Spleen (tissue), 11 donors: ENCODE measurements around the gene PTPN22. TPM values are rescaled to one million over a fixed set of nuclear protein-coding genes. Genes with fewer than 3 reads are reported as not detected.

ENCODE experiments used
- DNase-seq: peaks from one replicate; pipeline ENCODE4 v3.0.0-alpha.2; 2020
- H3K27ac ChIP-seq, 8 donors: fragments of 200-600 bp; sonication (generic) in 7 of 8; 1 replicate in 4 of 8; 2 replicates in 4 of 8; pipeline versions ENCODE4 v1.5.0 to v1.8.0; 2016 to 2021; ENCODE audit warnings: inconsistent platforms in 4 of 8, mild to moderate bottlenecking in 4 of 8, moderate library complexity in 1 of 8
- H3K27me3 ChIP-seq, 7 donors: fragments of 200-600 bp; sonication (generic) in 6 of 7; replicated peaks in 1 of 7; 1 replicate in 4 of 7; 2 replicates in 3 of 7; pipeline versions ENCODE4 v1.5.0 to v1.8.0; 2016 to 2021; ENCODE audit warnings: inconsistent platforms in 3 of 7, mild to moderate bottlenecking in 1 of 7
- H3K36me3 ChIP-seq, 6 donors: fragments of 200-600 bp; sonication (generic) in 5 of 6; 1 replicate in 4 of 6; 2 replicates in 2 of 6; pipeline versions ENCODE4 v1.5.0 to v1.8.0; 2016 to 2021; ENCODE audit warnings: inconsistent platforms in 2 of 6
- H3K4me1 ChIP-seq, 6 donors: fragments of 200-600 bp; sonication (generic) in 5 of 6; 1 replicate in 3 of 6; 2 replicates in 3 of 6; pipeline versions ENCODE4 v1.5.0 to v1.8.0; 2016 to 2021; ENCODE audit warnings: inconsistent platforms in 3 of 6
- H3K4me3 ChIP-seq, 8 donors: fragments of 200-600 bp; sonication (generic) in 7 of 8; 1 replicate in 4 of 8; 2 replicates in 4 of 8; pipeline versions ENCODE4 v1.5.0 to v1.8.0; 2016 to 2021; ENCODE audit warnings: inconsistent platforms in 4 of 8, mild to moderate bottlenecking in 4 of 8, moderate library complexity in 2 of 8
- H3K9me3 ChIP-seq, 8 donors: fragments of 200-600 bp; sonication (generic) in 7 of 8; 1 replicate in 4 of 8; 2 replicates in 4 of 8; pipeline versions ENCODE4 v1.5.0 to v1.8.0; 2016 to 2021; ENCODE audit warnings: inconsistent platforms in 4 of 8
- CTCF ChIP-seq, 11 experiments: fragments of 200-600 bp in 7 of 11; fragments of 450-650 bp in 4 of 11; sonication (generic) in 4 of 11; IDR thresholded peaks in 8 of 11; conservative IDR thresholded peaks in 3 of 11; 1 replicate in 7 of 11; 2 replicates in 4 of 11; pipeline versions ENCODE4 v1.4.0 to v1.8.0; 2016 to 2021; ENCODE audit warnings: antibody characterized with exemption in 11 of 11, inconsistent platforms in 4 of 11, mild to moderate bottlenecking in 1 of 11
- POLR2A ChIP-seq, 3 donors: fragments of 450-650 bp; IDR thresholded peaks; one replicate each; pipeline ENCODE4 v1.5.1; 2017; ENCODE audit warnings: antibody characterized with exemption in 3 of 3, mild to moderate bottlenecking in 1 of 3
- POLR2AphosphoS5 ChIP-seq, 3 donors: sonication (generic); formaldehyde crosslinking; IDR thresholded peaks; one replicate each; pipeline ENCODE4 v1.5.1; 2017; ENCODE audit warnings: antibody characterized with exemption in 3 of 3
- WGBS, 5 donors: extraction: QIAGEN DNeasy Blood & Tissue Kit in 3 of 5; methylation state at CpG; one replicate each; pipeline versions ENCODE4 v1.1.5 to v1.1.7; 2013 to 2018; 5-methylcytosine and 5-hydroxymethylcytosine counted together
- intact Hi-C: fragments of 100-400 bp; cut with DNase I; formaldehyde crosslinking; loops from one replicate; pipeline ENCODE4 v1.15.0; 2023; ENCODE audit warnings: low total_unique reads
- polyA plus RNA-seq, 3 donors: library from polyadenylated mRNA; stranded (reverse); fragments of 200-250 nt; gene quantifications; one replicate each; pipeline ENCODE4 v1.2.1, GENCODE V29; 2013
- total RNA-seq, 7 donors: library from RNA; depleted of rRNA in 3 of 7; stranded (reverse); fragments of >200 nt in 3 of 7; fragmentation: NEBNext Ultra II Directional in 4 of 7; extraction: Animal tissue kit (Norgen Biotek cat#: 25700) in 4 of 7; gene quantifications; one replicate each; pipeline versions ENCODE4 v1.1.0 to v1.2.1, GENCODE V29; 2016 to 2021
- donor health status: healthy with polysubstance abuse.
- donor health status: DM: no; HTN: no; CAD: no; lungs with moderate emphysema.
- donor health status: DM: no; HTN: no; CAD: no.
- donor health status: Bipolar disorder and iron deficiency.
- donor health status: healthy.
- donor health status: DM: no; HTN: no; CAD: no.
- donor health status: DM: yes; HTN: yes; CAD: no.

The PTPN22 gene
- total and polyA plus RNA-seq, 10 donors: 10.4 to 42.9 (median 25.4) TPM

GRCh38 chr1:113811888-113812660 is 59.4 kb downstream of the PTPN22 start, which contains the start of gene RSBN1:
RSBN1 (minus strand) TSS chr1:113812476; CDS start chr1:113812412, 64 bp downstream.
- Histone ChIP-seq H3K27ac (peak within 1 kb of the TSS; percentile 94 to 98 (median 96)), H3K36me3 (peaks cover 0 to 27% (median 5%) of the 10 kb centered on the region in 6 donors), H3K4me1 (peaks cover 21 to 52% (median 43%) of the 10 kb centered on the region in 6 donors), H3K9me3 (no peaks in the 10 kb centered on the region), H3K27me3 (no peaks in the 10 kb centered on the region), H3K4me3 (peak within 1 kb of the TSS; percentile 66 to 95 (median 76))
- WGBS, 5 donors: 0 to 1% (median 0%) methylated on average over 53 to 82 of the region's 82 CpGs
- TF ChIP-seq POLR2A (IDR thresholded peaks at IDR 0.05) (peak in 2 of 3 donors; percentile 71 to 79), CTCF (IDR thresholded peaks at IDR 0.05 in 8 of 11, conservative IDR thresholded peaks at IDR 0.05 in 3 of 11) (peak in 7 of 11 experiments; percentile 19 to 71 (median 35)), POLR2AphosphoS5 (IDR thresholded peaks at IDR 0.05) (peak; percentile 94 to 98 (median 97))
- intact Hi-C loops: loop anchor here (10.0 kb wide), 1 partner anchor 47 kb away; no protein-coding TSS in a partner anchor
- peak; percentile 100 for DNase-seq

DNA sequence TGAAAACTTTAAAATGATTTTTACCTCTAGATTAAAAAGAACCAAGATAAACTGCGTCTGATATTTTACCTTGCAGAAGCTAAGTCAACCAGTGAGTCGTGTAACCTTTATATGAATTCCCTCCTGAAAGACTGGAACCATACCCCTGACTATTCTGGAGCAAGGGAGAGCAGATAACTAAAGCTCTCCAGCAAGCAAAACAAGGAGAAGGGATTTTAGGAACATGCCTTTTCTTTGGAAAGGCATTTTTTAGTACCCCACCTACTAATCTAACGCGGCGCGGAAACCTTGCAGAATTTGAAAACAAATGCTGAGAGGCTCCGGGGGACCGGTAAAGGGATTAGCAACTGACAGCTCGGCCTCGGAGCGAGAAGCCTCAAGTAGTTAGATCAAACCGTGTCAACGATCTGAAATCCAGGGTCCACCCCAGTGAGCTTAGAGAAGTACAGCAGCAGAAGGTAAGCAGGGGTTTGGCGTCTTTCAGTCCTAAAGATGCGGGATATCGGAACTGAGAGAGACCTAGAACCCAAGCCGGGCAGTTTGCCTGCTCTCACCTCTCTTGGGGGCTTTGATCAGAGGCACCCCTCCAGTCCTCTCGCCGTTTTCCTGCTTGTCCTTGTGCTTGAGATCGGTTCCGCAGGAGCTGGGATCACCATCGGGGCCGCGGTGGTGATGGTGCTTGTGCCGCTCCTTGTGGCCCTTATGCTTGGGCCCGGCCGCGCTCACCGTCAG is 60.2 kb downstream of the PTPN22 start:
- H3K27me3 ChIP-seq: no peaks in the 10 kb centered on the region
- intact Hi-C loops: loop anchor here (10.0 kb wide), 1 partner anchor 47 kb away; no protein-coding TSS in a partner anchor
- H3K27ac ChIP-seq: peak overlapping the region; percentile 94 to 98 (median 96)
- peaks cover 0 to 19% (median 5%) of the 10 kb centered on the region in 6 donors for H3K36me3 ChIP-seq
- H3K4me1 ChIP-seq: peaks cover 21 to 58% (median 47%) of the 10 kb centered on the region in 6 donors
- TF ChIP-seq POLR2A (IDR thresholded peaks at IDR 0.05) (no peak), POLR2AphosphoS5 (IDR thresholded peaks at IDR 0.05) (no peak), CTCF (IDR thresholded peaks at IDR 0.05 in 8 of 11, conservative IDR thresholded peaks at IDR 0.05 in 3 of 11) (no peak)
- no peaks in the 10 kb centered on the region for H3K9me3 ChIP-seq
- DNase-seq: peak; percentile 77
- H3K4me3 ChIP-seq: peak overlapping the region; percentile 66 to 95 (median 76)
- 0 to 1% (median 0%) methylated on average over 28 to 29 of the region's 29 CpGs for WGBS, 5 donors

DNA sequence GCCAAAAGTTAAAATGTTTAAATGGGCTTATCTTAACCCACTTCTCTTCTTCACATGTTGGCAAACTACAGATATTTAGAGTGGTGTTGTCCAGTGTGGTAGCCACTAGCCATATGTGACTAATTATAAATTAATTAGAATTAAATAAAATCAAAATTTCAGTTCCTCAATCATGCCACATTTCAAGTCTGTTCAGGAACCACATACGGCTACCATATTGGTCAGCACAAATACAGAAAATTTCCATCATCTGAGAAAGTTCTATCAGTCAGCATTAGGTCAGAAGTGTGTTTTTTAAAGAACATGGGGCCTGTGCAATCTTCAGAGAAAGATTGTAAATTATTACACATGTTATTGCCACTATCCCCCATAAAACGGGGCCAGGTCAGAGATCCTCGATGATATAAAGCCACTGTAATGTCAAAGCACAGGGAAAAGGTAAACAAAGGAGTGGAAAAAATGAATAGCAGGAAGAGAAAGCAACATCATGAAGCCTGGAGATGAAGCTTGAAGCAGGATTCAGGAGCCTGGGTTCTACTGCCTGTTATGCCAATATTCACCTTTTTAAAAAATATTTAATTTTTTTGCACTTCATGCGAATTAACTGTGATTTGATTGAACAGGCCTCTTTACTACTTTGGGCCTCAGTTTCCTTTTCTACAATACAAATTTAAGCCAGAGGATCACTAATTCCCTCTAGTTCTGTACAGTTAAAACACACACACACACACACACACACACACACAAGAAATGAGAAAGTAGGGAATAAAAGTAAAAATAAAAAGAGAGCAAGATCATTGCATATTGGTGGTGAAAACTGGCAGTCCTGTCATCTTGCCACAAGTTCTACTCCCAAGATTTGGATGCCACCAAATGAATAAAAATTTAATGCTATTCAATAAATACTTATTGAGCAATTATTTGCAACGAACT is 61.6 kb downstream of the PTPN22 start:
- intact Hi-C loops: loop anchor here (10.0 kb wide), 1 partner anchor 45 kb away; no protein-coding TSS in a partner anchor
- peaks cover 0 to 12% (median 0%) of the 10 kb centered on the region in 6 donors for H3K36me3 ChIP-seq
- no peaks in the 10 kb centered on the region for H3K9me3 ChIP-seq

More for the DNA sequence above, 61.6 kb downstream of the PTPN22 start:
- DNase-seq: no peak
- TF ChIP-seq POLR2A (IDR thresholded peaks at IDR 0.05): no peak
- TF ChIP-seq CTCF (IDR thresholded peaks at IDR 0.05 in 8 of 11, conservative IDR thresholded peaks at IDR 0.05 in 3 of 11): no peak
- TF ChIP-seq POLR2AphosphoS5 (IDR thresholded peaks at IDR 0.05): no peak
- 41 to 57% (median 48%) methylated on average over 5 of the region's 5 CpGs for WGBS, 5 donors
- H3K4me3 ChIP-seq: peak overlapping the region in 7 of 8 donors; percentile 66 to 95 (median 76)
- H3K27me3 ChIP-seq: no peaks in the 10 kb centered on the region
- peaks cover 27 to 72% (median 61%) of the 10 kb centered on the region in 6 donors for H3K4me1 ChIP-seq
- H3K27ac ChIP-seq: peak overlapping the region in 6 of 8 donors; percentile 30 to 98 (median 96)
